ENCODE data around the gene THAP8. TPM values are rescaled to one million over a fixed set of nuclear protein-coding genes. Genes with fewer than 3 reads are reported as not detected.

THAP8 gene
- total and polyA plus RNA-seq, 2 of the 13 experiments (the other 11 are each of a cell fraction or from before 2014, with no cell fraction given), result 1.7 to 3.7 TPM

DNA sequence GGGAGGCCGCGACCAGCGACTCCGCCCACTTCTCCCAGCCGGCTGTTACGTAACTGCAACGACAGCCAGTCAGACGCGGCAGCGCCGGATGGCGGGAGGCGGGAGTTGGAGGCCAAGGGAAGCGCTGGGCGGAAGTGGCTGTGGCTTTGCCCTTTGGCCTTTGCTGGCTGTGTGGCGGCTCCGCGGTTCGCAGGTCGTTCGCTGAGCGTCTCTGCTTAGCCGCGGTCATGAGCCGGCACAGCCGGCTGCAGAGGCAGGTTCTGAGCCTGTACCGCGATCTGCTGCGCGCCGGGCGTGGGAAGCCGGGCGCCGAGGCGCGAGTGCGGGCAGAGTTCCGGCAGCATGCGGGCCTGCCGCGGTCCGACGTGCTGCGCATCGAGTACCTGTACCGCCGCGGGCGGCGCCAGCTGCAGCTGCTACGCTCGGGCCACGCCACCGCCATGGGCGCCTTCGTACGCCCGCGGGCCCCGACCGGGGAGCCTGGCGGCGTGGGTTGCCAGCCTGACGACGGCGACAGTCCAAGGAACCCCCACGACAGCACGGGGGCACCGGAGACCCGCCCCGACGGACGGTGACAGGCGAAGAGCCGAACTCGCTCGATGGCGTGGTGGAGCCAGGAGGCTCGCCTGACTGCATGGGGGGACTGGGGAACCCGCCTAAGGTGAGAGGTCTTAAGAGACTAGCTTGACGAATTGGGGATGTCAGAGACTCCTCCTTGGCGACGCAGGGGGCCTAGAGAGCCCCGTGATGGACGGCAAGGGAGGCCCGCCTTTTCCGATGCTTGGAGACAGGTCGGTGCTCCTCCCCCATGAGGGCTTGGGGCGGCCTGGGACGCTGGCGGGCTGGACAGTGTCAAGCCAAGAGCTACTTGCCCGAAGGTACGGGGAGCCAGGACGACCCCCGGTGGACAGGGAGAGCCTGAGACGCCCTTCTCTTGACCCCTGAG lies 58.8 kb downstream of the THAP8 start, which contains the start of gene SDHAF1 (continued):
- TF ChIP-seq ZNF331 (CRISPR knock-in tag; IDR thresholded peaks at IDR 0.05) (peak; percentile 27; the same call in 1 of the 2 replicates), ZNF460 (CRISPR knock-in tag; IDR thresholded peaks at IDR 0.05; ENCODE audit: borderline replicate concordance) (no peak), FOXP1 (IDR thresholded peaks at IDR 0.05) (no peak), FOXP1 (CRISPR knock-in tag; IDR thresholded peaks at IDR 0.05) (no peak), NCOR1 (IDR thresholded peaks at IDR 0.05; ENCODE audit: borderline replicate concordance, low read length) (peak; percentile 67; the same call in 1 of the 2 replicates), MYNN (CRISPR knock-in tag; IDR thresholded peaks at IDR 0.05; ENCODE audit: low read depth) (no peak; the same call in 1 of the 2 replicates), ZNF891 (CRISPR knock-in tag; IDR thresholded peaks at IDR 0.05) (peak; percentile 35; the same call in 1 of the 2 replicates), ZMYM4 (CRISPR knock-in tag; IDR thresholded peaks at IDR 0.05) (peak; percentile 72), TBX2 (CRISPR knock-in tag; IDR thresholded peaks at IDR 0.05; ENCODE audit: borderline replicate concordance) (peak; percentile 81; the same call in 1 of the 2 replicates), TSC22D2 (CRISPR knock-in tag; IDR thresholded peaks at IDR 0.05; ENCODE audit: borderline replicate concordance) (no peak), KLF6 (CRISPR knock-in tag; IDR thresholded peaks at IDR 0.05) (0 out of 2 replicates have a peak, but pooled peaks have one; percentile 81)
- TF ChIP-seq, protein P1, sequence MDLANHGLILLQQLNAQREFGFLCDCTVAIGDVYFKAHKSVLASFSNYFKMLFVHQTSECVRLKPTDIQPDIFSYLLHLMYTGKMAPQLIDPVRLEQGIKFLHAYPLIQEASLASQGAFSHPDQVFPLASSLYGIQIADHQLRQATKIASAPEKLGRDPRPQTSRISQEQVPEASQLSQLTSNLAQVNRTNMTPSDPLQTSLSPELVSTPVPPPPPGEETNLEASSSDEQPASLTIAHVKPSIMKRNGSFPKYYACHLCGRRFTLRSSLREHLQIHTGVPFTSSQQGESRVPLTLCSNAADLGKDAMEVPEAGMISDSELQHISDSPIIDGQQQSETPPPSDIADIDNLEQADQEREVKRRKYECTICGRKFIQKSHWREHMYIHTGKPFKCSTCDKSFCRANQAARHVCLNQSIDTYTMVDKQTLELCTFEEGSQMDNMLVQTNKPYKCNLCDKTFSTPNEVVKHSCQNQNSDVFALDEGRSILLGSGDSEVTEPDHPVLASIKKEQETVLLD (CRISPR knock-in tag; IDR thresholded peaks at IDR 0.05; ENCODE audit: low read depth), result no peak; the same call in 1 of the 2 replicates
- TF ChIP-seq, protein P2, sequence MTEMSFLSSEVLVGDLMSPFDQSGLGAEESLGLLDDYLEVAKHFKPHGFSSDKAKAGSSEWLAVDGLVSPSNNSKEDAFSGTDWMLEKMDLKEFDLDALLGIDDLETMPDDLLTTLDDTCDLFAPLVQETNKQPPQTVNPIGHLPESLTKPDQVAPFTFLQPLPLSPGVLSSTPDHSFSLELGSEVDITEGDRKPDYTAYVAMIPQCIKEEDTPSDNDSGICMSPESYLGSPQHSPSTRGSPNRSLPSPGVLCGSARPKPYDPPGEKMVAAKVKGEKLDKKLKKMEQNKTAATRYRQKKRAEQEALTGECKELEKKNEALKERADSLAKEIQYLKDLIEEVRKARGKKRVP (CRISPR knock-in tag; IDR thresholded peaks at IDR 0.05), result peak in 1 of 2 experiments; percentile 65; a peak in 2 of 4 replicates
- TF ChIP-seq, protein P3, sequence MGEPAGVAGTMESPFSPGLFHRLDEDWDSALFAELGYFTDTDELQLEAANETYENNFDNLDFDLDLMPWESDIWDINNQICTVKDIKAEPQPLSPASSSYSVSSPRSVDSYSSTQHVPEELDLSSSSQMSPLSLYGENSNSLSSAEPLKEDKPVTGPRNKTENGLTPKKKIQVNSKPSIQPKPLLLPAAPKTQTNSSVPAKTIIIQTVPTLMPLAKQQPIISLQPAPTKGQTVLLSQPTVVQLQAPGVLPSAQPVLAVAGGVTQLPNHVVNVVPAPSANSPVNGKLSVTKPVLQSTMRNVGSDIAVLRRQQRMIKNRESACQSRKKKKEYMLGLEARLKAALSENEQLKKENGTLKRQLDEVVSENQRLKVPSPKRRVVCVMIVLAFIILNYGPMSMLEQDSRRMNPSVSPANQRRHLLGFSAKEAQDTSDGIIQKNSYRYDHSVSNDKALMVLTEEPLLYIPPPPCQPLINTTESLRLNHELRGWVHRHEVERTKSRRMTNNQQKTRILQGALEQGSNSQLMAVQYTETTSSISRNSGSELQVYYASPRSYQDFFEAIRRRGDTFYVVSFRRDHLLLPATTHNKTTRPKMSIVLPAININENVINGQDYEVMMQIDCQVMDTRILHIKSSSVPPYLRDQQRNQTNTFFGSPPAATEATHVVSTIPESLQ (CRISPR knock-in tag; conservative IDR thresholded peaks at IDR 0.05), result no peak
- TF ChIP-seq, protein P4, sequence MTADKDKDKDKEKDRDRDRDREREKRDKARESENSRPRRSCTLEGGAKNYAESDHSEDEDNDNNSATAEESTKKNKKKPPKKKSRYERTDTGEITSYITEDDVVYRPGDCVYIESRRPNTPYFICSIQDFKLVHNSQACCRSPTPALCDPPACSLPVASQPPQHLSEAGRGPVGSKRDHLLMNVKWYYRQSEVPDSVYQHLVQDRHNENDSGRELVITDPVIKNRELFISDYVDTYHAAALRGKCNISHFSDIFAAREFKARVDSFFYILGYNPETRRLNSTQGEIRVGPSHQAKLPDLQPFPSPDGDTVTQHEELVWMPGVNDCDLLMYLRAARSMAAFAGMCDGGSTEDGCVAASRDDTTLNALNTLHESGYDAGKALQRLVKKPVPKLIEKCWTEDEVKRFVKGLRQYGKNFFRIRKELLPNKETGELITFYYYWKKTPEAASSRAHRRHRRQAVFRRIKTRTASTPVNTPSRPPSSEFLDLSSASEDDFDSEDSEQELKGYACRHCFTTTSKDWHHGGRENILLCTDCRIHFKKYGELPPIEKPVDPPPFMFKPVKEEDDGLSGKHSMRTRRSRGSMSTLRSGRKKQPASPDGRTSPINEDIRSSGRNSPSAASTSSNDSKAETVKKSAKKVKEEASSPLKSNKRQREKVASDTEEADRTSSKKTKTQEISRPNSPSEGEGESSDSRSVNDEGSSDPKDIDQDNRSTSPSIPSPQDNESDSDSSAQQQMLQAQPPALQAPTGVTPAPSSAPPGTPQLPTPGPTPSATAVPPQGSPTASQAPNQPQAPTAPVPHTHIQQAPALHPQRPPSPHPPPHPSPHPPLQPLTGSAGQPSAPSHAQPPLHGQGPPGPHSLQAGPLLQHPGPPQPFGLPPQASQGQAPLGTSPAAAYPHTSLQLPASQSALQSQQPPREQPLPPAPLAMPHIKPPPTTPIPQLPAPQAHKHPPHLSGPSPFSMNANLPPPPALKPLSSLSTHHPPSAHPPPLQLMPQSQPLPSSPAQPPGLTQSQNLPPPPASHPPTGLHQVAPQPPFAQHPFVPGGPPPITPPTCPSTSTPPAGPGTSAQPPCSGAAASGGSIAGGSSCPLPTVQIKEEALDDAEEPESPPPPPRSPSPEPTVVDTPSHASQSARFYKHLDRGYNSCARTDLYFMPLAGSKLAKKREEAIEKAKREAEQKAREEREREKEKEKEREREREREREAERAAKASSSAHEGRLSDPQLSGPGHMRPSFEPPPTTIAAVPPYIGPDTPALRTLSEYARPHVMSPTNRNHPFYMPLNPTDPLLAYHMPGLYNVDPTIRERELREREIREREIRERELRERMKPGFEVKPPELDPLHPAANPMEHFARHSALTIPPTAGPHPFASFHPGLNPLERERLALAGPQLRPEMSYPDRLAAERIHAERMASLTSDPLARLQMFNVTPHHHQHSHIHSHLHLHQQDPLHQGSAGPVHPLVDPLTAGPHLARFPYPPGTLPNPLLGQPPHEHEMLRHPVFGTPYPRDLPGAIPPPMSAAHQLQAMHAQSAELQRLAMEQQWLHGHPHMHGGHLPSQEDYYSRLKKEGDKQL (CRISPR knock-in tag; IDR thresholded peaks at IDR 0.05; ENCODE audit: low read depth), result no peak
- TF ChIP-seq, protein P5, sequence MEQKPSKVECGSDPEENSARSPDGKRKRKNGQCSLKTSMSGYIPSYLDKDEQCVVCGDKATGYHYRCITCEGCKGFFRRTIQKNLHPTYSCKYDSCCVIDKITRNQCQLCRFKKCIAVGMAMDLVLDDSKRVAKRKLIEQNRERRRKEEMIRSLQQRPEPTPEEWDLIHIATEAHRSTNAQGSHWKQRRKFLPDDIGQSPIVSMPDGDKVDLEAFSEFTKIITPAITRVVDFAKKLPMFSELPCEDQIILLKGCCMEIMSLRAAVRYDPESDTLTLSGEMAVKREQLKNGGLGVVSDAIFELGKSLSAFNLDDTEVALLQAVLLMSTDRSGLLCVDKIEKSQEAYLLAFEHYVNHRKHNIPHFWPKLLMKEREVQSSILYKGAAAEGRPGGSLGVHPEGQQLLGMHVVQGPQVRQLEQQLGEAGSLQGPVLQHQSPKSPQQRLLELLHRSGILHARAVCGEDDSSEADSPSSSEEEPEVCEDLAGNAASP (CRISPR knock-in tag; IDR thresholded peaks at IDR 0.05; ENCODE audit: borderline replicate concordance), result no peak
